ENCODE results near the gene TOM1. TPM values are rescaled to one million over a fixed set of nuclear protein-coding genes. Genes with fewer than 3 reads are reported as not detected.
A peak's percentile ranks its signal among the peaks of the same experiment; 100 is the strongest.
"Not testable (repeated sequence)": the region's sequence is repeated elsewhere in the genome, so short reads cannot be mapped to it uniquely, and the experiment has no call there.

TOM1 gene
- total RNA-seq, 1 donor from 2014 or later: 35.6 TPM

DNA sequence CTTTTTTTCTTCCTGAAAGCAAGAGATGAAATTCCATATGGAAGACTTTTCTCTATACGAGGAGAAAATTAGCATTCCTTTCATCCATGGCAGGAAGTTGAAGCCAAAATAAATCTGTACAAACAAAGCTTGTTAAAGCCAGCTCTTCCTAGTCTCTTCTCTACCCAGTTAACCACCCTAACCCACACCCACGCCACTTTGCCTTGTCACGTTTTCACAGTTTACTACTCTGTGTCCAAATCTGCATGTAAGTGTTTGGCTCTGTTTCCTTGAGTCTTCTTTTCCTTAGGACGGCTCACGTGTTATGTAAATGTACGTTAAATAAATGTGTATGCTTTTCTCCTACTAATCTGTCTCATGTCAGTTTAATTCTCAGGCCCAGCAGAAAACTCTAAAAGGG is 74.1 kb downstream of the TOM1 start:
- DNase-seq: no peak

DNA sequence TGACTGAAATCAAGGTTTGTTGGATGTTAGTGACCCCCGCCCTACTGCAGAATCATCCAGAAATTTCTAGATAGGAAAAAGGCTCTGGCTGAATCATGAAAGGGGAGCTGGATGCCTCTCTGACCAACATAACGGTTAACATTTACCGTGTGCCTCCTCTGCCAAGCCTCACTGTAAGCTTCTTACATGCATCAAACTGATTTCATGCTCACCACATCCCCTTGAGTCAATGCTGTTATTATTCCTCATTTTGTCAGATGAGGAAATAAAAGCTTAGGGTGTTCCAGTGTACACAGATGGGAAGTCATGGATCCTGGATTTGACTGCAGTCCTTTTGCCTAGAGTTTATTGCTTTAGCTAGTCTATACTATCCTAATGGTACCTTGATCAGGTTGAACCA is 75.3 kb downstream of the TOM1 start:
- no peak for DNase-seq

DNA sequence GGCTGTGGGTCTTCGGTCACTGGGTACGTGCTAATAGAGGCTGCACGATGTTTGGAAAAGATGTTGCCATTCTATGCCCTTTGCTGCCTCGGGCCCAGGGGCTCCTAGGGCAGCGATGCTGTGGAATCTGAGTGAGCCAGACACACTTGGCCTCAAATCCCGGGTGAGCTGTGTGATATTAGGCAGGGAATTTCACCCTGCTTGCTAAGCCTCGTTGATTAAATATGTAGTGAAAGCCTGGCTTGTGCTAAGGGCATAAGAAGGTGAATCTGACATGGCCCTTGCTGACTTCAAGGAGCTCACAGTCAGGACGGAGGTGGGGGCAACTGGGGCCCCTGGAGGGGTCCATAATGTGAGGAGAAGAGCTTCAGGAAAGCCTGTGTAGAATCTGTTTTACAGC is 75.8 kb downstream of the TOM1 start:
- DNase-seq: no peak

DNA sequence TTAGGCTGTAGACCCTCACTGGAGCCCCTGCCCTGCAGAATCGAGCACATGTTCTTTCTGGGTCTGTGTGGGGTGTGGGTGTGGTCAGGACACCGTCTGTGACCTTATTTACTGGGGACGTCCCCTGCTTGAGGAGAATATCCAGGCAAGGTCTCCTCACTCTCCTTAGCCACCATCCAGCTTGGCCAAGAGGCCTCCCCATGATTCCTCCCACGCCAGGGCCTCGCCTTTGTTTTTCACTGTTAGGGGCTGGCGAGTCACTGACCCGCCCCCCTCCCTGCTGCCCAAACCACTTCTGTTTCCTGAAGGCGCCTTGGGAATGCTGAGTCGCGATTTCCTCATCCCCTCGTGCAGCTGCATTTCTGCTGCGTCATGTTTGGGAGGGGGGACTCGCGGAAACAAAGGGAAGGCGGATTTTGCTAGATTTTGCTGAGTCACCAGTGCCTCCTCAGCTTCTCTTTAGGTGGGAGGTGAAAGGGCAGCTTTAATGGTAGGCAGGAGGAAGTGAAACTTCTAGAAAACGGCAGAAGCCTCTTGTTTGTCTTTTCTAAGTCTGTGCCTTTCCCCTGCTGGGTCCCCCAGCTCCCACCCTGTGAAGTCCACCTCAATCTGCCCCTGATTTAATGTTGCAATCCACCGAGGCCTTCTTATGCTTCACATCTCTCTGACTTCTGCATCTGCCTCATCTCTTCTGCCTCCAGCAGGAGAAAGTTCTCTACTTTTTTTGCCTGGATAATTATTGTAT is 77.2 kb downstream of the TOM1 start:
- DNase-seq: peak; percentile 95

DNA sequence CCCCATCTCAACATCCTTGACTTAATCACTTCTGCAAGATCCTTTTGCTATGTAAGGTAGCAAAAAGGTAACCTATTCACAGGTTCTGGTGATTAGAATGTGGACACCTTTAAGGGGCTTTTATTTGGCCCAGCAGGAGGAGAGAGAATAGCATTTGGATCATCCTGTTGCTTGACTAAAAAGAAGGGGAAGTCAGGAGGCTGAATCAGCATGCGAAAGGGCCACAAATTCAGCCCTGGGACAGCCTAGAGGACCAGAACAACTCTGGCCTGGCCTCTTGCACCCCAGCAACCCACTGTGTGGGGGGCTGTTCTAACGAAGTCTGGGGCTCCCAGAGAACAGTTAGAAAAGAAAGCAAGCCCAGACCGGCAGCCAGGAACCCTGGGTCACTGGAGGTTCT is 78.0 kb downstream of the TOM1 start:
- no peak for DNase-seq

DNA sequence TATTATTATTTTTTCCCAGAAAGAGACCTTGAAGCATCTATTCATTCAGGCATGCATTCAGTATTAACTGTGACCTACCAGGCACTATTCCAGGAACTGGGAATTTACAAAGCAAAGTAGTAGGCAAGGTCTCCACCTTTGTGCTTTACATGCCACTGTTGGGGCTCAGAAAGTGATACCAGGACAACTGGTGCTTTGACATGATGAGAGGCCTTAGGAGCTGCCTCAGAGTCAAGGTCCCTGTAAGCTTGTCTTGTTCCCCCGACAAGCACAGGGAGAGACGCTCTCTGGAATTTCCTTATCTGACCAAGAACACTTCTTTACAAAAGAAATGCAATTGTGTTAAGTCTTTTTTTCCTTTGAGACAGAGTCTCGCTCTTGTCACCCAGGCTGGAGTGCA is 78.9 kb downstream of the TOM1 start:
- DNase-seq: no peak

DNA sequence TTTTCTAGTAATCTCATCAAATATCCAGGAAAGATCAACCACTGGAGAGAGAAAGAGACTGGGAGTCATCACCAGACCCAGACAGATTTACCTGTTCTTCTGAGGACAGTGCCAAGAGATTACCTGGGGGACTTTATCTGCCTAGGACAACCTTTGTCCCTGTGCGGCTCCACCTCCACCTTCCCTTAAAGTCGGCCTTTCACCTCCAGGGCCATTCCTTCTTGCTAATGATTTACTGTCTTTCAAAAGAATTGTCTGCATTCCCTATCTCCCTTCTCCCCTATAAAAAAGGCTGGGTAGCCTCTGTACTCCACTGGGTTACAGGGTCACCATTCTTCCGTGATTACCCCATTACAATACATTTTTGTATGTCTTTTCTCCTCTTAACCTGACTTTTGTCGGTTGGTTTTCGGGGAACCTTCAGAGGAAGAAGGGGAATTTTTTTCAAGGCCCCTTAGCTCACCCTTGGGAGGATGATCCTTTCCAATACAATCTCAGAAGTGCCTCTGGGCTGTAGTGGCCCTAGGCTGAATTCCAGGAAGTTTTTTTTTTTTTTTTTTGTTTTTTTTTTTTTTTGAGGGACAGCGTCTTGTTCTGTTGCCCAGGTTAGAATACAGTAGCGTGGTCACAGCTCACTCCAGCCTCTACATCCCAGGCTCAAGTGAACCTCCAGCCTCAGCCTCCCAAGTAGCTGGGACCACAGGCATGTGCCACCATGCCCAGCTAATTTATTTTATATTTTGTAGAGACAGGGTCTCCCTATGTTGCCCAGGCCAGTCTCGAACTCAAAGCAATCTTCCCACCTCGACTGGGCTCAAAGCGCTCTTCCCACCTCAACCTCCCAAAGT is 79.7 kb downstream of the TOM1 start:
- no peak for DNase-seq

DNA sequence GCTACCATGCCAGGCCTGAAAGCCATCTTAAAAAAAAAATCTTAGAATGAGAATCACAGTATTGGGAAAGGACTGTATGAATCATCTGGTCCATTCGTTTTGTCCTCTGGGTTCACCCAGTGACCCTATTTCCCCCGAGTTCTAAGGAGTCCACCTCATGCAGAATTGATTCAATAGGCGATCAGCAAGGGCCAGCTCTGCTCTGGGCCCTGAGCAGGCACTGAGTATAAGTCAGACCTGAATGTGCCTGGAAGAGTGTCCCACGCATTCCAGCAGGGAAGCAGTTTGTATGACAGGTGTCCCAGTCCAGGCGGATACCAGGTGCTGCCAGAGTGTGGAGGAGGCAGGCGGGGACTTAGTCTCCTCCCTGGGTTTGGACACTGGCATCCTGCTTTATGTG is 80.3 kb downstream of the TOM1 start:
- DNase-seq: no peak

DNA sequence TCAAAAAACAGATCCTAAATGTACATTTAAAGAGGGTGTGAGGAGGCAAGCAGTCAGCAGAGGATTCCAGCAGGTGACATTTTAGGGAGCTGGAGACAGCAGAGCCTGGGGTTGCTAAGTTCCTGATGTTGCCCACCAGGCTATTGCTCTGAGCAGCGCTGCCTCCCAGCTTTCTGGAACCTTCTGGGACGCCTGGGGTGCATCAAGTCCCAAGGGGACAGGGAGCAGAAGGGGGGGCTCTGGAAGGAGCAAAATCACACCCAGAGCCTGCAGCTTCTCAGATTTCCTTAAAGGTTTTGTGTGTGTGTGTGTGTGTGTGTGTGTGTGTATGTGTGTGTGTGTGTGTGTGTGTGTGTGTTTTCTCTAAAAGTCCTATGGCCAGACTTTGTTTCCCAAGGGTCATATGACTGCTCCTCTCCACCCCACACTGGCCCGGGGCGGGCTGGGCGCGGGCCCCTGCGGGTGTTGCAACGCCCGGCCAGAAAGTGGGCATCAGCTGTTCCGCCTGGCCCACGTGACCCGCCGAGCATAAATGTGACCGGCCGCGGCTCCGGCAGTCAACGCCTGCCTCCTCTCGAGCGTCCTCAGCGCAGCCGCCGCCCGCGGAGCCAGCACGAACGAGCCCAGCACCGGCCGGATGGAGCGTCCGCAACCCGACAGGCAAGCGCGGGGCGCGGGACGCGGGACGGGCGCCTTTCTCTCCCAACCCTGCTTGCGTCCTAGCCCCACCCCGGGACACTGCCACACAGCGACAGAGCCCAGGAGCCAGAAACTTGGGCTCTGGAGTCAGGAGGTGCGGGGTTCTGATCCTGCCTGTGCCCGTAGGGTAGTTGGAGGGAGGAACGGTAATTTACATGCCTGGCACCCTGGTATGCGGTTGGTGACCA is 81.1 kb downstream of the TOM1 start, which contains the start of gene HMOX1:
Gene HMOX1 (plus strand): TSS at position 560 of the 887 bp plus-strand sequence. CDS start 78 bp downstream, at position 638.
- DNase-seq: peak; percentile 90

DNA sequence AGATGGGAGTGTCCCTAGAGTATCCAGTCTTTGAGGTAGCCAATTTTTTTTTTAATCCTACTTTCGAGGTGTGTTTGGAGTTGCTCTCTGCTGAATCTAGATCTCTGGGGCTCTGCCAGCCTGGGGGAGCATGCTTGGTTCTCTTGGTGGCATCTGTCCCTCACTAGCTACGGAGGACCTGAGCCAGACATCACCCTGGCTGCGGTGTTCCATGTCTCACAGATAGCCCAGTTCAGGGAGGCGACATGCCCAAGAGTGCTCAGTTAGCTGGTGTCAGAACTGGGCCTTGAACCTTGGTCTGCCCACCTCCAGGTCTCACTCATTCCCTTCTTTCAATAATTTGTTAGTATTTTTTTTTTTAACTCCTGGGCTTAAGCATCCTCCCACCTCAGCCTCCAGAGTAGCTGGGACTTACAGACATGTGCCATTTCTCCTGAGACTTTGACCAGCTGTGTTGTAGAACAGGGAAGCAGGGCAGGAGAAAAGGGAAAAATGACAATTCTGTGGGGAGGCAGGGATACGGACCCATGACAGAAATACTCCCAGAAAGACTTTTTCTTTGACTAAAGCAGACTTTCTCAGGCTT is 81.8 kb downstream of the TOM1 start:
- DNase-seq: no peak

DNA sequence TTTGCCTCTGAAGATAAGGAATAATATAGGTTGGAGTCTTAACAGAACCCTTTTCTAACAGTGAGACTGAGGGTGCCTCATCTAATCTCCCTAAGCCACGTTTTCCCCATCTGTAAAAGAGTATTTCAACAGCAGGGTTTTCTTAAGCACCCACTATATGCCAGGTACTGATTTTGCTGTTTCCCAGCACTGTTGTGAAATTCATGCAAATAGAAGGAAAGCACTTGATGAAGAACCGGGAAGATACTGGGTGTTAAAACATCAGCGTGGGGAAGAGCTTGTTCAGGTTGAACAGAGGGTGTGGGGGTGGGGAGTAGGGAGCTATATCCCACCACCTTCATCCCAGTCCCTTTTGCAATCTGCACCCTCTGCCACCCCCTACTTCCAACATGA is 84.0 kb downstream of the TOM1 start:
- DNase-seq: no peak

DNA sequence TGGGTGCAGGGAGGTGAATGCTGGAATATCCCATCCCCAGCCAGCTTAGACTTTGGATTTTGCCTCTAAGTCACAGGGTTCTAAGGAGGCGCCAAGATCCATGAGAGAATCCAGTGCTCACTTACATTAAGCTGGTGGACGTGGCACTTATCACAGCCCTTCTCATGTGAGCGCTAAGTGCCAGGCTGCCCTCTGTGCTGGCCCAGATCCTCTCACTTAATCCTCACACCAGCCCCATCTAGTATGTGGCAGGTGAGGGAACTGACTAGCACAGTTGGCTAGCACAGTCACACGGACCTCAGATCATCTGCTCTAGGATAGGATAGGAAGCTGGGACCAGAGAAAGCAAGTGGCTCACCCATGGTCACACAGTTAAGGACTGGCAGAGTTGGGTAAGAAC is 84.8 kb downstream of the TOM1 start:
- DNase-seq: no peak

DNA sequence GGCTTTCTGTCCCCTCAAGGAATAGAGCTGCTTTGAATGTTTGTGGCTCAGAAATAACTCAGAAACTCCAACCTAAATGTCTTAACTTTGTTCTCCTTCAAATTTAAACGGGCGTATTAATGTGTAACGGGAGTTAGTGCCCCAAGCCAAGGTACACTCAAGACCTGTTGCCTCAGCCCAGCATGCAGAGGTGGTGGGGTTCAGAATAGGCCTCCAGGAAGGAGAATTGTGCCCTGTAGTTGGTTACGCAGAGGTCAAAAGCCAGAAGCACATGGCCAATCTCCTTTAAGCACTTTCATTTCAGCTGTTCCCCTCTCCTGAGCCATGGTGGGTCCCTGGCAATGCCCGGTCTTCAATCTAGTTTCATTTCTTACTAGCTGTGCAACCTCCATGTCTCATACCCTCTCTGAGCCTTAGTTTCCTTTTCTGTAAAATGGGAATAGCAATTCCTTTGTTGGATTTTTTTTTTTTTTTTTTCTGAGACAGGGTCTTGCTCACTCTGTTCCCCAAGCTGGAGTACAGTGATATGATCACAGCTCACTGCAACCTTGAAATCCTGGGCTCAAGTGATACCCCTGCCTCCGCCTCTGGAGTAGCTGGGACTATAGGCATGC is 85.4 kb downstream of the TOM1 start:
- DNase-seq: no peak

DNA sequence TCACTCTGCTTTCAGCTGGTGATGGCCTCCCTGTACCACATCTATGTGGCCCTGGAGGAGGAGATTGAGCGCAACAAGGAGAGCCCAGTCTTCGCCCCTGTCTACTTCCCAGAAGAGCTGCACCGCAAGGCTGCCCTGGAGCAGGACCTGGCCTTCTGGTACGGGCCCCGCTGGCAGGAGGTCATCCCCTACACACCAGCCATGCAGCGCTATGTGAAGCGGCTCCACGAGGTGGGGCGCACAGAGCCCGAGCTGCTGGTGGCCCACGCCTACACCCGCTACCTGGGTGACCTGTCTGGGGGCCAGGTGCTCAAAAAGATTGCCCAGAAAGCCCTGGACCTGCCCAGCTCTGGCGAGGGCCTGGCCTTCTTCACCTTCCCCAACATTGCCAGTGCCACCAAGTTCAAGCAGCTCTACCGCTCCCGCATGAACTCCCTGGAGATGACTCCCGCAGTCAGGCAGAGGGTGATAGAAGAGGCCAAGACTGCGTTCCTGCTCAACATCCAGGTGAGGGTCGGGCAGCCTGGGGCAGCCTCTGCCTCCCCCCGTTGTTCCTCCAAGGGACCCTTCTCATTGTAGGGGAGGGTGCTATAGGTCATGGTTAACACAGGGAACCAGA is 87.1 kb downstream of the TOM1 start:
- no peak for DNase-seq

DNA sequence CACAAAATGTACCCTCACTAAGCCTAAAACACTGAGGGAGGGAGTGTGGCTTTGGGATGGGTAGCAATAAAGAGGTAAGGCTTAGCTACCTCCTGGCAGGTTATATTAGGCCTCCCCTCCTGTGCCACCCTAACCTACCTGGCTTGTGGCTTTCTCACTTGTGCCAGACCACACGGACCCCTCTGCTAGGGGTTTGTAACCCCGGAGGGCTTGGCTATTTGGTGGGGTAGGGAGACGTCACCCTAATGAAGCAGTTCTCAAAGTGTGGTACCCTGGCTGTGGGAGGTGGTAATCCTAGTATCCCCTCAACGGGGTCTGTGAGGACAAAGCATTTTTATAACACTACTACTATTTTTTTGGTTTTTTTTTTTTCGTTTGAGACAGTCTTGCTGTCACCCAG is 91.2 kb downstream of the TOM1 start:
- DNase-seq: no peak

DNA sequence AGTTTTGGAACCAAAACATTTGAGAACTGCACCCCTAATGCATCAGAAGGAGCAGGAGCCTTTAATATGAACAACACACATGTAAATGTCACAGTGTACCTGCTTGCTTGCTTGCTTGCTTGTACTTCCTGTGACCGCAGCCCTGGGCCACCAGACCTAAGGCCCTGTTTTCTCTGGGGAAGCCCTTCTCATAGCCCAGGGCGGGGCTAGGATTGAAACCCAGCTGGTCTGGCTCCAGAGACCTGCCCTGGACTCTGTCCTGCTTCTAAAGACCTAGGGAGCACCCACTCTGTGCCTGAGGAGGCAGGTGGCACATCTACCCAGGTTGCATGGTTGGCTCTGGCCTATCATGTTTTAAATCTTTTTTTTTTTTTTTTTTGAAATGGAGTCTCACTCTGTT is 92.7 kb downstream of the TOM1 start:
- DNase-seq: no peak

DNA sequence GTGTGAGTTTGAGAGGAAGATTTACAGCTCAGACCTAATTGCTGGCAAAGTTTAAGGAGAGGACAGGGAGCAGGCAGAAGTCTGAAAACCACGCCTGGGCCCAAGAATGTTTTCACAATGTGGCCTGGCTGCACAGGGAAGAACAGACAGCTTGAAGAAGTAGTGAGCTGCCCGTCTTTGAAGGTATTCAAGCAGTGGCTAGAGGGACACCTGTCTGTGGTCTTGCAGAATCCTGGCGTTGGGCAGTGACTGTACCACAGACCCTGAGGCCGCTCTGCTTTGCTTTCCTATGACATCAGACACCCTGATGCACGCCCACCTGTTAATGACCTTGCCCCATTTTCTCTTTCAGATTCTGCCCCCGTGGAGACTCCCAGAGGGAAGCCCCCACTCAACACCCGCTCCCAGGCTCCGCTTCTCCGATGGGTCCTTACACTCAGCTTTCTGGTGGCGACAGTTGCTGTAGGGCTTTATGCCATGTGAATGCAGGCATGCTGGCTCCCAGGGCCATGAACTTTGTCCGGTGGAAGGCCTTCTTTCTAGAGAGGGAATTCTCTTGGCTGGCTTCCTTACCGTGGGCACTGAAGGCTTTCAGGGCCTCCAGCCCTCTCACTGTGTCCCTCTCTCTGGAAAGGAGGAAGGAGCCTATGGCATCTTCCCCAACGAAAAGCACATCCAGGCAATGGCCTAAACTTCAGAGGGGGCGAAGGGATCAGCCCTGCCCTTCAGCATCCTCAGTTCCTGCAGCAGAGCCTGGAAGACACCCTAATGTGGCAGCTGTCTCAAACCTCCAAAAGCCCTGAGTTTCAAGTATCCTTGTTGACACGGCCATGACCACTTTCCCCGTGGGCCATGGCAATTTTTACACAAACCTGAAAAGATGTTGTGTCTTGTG is 93.7 kb downstream of the TOM1 start:
- DNase-seq: no peak

DNA sequence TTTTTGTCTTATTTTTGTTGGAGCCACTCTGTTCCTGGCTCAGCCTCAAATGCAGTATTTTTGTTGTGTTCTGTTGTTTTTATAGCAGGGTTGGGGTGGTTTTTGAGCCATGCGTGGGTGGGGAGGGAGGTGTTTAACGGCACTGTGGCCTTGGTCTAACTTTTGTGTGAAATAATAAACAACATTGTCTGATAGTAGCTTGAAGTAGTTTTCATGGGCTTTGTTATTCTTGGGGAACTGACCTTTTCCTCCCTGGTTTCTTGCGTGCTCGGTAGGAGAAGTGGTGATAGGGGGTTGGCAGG is 94.3 kb downstream of the TOM1 start:
- DNase-seq: no peak

DNA sequence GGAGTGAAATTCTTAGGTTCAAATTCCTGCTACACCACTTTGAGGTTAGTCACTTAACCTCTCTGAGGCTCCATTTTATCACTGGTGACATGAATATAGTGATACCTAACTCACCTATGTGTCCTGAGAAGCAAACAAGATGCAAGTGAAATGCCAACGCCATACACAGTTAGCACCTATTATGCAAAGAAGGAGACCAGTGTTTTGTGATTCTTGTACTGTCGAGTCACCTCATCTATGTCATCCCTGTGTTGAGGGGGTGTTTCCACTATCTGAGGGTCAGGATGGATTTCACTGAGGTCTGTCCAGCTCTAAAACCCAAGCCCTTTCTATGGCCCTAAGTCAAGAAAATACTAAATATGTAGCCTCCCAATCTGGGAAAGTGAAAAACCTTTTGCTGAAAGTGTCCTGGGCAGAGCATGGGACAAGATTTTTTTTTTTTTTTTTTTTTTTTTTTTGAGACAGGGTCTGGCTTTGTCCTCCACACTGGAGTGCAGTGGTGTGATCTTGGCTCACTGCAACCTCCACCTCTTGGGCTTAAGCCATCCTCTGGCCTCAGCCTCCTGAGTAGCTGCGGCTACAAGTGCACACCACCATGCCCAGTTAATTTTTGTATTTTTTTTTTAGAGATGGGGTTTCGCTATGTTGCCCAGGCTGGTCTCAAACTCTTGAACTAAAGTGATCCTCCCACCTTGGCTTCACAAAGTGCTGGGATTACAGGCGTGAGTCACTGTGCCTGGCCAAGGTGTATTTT is 95.3 kb downstream of the TOM1 start:
- no peak for DNase-seq

DNA sequence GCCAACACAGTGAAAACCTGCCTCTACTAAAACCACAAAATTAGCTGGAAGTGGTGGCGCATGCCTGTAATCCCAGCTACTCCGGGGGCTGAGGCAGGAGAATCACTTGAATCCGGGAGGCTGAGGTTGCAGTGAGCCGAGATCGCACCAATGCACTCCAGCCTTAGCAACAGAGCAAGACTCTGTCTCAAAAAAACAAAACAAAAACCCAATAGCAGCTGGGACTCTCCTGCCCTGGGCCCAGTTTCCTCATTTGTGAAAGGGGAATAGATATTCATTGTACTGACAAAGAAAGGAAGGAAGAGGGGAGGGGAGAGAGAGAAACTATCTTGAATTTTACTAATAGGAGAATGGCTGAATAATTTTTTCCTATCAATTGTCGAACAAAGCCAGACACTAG is 96.9 kb downstream of the TOM1 start:
- DNase-seq: not testable (repeated sequence)
